ENCODE data around the gene DENND1A. TPM values are rescaled to one million over a fixed set of nuclear protein-coding genes. Genes with fewer than 3 reads are reported as not detected.

DENND1A gene
- total RNA-seq, 1 experiment from 2014 or later: 13.0 TPM

- no TSS peak for BruUV-seq (replicated peaks)
- CTCF ChIA-PET: no interaction called here
- Mint-ChIP-seq H3K36me3 (ENCODE audit: insufficient read depth, unreplicated experiment) (no peaks in the 10 kb centered on the region), H3K27me3 (ENCODE audit: unreplicated experiment) (no peaks in the 10 kb centered on the region), H3K4me1 (ENCODE audit: low read depth, unreplicated experiment) (no peaks in the 10 kb centered on the region), H3K27ac (ENCODE audit: unreplicated experiment) (no peak overlapping the region), H3K4me3 (ENCODE audit: low read depth, unreplicated experiment) (no peak overlapping the region), H3K9me3 (ENCODE audit: low read depth, unreplicated experiment) (peaks cover 12% of the 10 kb centered on the region)
- intact Hi-C loops (cut with micrococcal nuclease; ENCODE audit: unreplicated experiment): no loop called here
- no peak for DNase-seq
- TF ChIP-seq, protein P1, sequence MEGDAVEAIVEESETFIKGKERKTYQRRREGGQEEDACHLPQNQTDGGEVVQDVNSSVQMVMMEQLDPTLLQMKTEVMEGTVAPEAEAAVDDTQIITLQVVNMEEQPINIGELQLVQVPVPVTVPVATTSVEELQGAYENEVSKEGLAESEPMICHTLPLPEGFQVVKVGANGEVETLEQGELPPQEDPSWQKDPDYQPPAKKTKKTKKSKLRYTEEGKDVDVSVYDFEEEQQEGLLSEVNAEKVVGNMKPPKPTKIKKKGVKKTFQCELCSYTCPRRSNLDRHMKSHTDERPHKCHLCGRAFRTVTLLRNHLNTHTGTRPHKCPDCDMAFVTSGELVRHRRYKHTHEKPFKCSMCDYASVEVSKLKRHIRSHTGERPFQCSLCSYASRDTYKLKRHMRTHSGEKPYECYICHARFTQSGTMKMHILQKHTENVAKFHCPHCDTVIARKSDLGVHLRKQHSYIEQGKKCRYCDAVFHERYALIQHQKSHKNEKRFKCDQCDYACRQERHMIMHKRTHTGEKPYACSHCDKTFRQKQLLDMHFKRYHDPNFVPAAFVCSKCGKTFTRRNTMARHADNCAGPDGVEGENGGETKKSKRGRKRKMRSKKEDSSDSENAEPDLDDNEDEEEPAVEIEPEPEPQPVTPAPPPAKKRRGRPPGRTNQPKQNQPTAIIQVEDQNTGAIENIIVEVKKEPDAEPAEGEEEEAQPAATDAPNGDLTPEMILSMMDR (IDR thresholded peaks at IDR 0.05; ENCODE audit: unreplicated experiment): no peak
Measured at GRCh38 chr9:123828449-123828848, 101.5 kb downstream of the DENND1A start.

DNA sequence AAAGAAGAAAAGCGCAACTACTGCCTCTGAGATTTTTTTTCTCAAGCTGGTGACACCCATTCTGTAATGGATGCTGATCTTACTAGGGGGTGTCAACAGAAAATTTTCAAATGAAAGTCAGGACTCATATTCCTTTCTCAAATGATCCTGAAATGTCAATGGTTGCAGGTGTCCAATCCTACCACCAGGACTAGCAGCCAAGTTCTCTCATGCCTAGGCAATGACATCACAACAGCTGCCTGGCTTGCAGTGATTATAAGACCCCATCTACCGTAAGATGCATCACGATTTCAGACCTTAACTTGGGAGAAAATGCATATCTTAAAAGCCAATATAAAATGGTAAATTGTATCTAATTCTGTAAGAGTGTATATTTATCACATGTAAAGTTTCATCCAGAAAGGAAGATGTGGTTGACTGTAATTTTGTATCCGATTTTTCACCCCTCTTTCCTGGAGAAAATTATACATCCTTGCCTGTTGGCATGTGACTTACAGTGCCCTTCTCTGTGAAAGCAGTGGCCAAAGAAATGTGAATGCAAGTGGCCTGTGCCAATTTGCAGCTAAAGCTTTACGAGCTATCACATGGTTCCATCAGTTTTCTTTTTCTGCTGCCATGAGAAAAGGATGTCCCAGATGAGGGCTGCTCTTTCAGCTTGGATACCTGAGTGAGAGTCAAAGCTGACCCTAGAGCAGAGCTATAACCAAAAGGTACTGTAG lies 104.4 kb downstream of the DENND1A start:
- TF ChIP-seq, protein P1 (IDR thresholded peaks at IDR 0.05; ENCODE audit: unreplicated experiment): no peak

GRCh38 chr9:123823194-123823947 lies 106.6 kb downstream of the DENND1A start:
- BruUV-seq (replicated peaks): no TSS peak
- H3K27me3 Mint-ChIP-seq (ENCODE audit: unreplicated experiment): no peaks in the 10 kb centered on the region
- H3K4me1 Mint-ChIP-seq (ENCODE audit: low read depth, unreplicated experiment): no peaks in the 10 kb centered on the region
- no peak overlapping the region for H3K27ac Mint-ChIP-seq (ENCODE audit: unreplicated experiment)
- no peak for DNase-seq
- H3K4me3 Mint-ChIP-seq (ENCODE audit: low read depth, unreplicated experiment): no peak overlapping the region
- peaks cover 5% of the 10 kb centered on the region for H3K9me3 Mint-ChIP-seq (ENCODE audit: low read depth, unreplicated experiment)
- intact Hi-C loops (cut with micrococcal nuclease; ENCODE audit: unreplicated experiment): no loop called here
- CTCF ChIA-PET: no interaction called here
- no peaks in the 10 kb centered on the region for H3K36me3 Mint-ChIP-seq (ENCODE audit: insufficient read depth, unreplicated experiment)
- TF ChIP-seq, protein P1 (IDR thresholded peaks at IDR 0.05; ENCODE audit: unreplicated experiment): no peak

More for the DNA sequence above, 104.4 kb downstream of the DENND1A start:
- CTCF ChIA-PET: no interaction called here
- Mint-ChIP-seq H3K9me3 (ENCODE audit: low read depth, unreplicated experiment) (peaks cover 12% of the 10 kb centered on the region), H3K36me3 (ENCODE audit: insufficient read depth, unreplicated experiment) (no peaks in the 10 kb centered on the region), H3K4me1 (ENCODE audit: low read depth, unreplicated experiment) (no peaks in the 10 kb centered on the region), H3K4me3 (ENCODE audit: low read depth, unreplicated experiment) (no peak overlapping the region), H3K27ac (ENCODE audit: unreplicated experiment) (no peak overlapping the region), H3K27me3 (ENCODE audit: unreplicated experiment) (no peaks in the 10 kb centered on the region)
- BruUV-seq (replicated peaks): no TSS peak
- intact Hi-C loops (cut with micrococcal nuclease; ENCODE audit: unreplicated experiment): no loop called here
- no peak for DNase-seq

DNA sequence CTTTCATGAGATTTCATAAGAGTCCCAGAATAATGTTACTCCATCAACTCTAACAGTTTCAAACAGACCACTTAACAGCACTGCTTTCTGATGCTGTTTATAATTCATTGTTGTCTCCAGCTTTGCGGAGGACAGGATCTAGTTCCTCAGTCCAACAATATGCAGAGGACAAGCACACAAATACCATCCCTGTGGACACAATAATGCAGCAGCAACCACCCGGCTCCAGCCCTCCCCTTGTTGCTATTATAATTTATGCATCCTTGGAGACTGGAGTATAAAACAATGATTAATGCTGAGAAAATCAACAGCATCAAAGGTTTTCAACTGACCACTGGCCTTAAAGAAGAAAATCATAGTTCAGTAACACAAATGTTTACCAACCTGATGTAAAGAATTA lies 108.3 kb downstream of the DENND1A start:
- Mint-ChIP-seq H3K27ac (ENCODE audit: unreplicated experiment) (no peak overlapping the region), H3K4me3 (ENCODE audit: low read depth, unreplicated experiment) (no peak overlapping the region), H3K36me3 (ENCODE audit: insufficient read depth, unreplicated experiment) (no peaks in the 10 kb centered on the region), H3K4me1 (ENCODE audit: low read depth, unreplicated experiment) (no peaks in the 10 kb centered on the region), H3K9me3 (ENCODE audit: low read depth, unreplicated experiment) (no peaks in the 10 kb centered on the region), H3K27me3 (ENCODE audit: unreplicated experiment) (no peaks in the 10 kb centered on the region)
- intact Hi-C loops (cut with micrococcal nuclease; ENCODE audit: unreplicated experiment): no loop called here
- CTCF ChIA-PET: no interaction called here
- DNase-seq: no peak
- BruUV-seq (replicated peaks): no TSS peak
- TF ChIP-seq, protein P1 (IDR thresholded peaks at IDR 0.05; ENCODE audit: unreplicated experiment): no peak

All from Calu3 (cell line).